Breast epithelium (tissue), 3 donors: ENCODE measurements around the gene HCFC1R1.
"Not testable (repeated sequence)": the region's sequence is repeated elsewhere in the genome, so short reads cannot be mapped to it uniquely, and the experiment has no call there.

Experiments used
- POLR2A ChIP-seq: fragments of 450-650 bp; IDR thresholded peaks from one replicate; pipeline ENCODE4 v1.6.1; 2016; ENCODE audit warnings: antibody characterized with exemption, mild to moderate bottlenecking, moderate library complexity
- POLR2AphosphoS5 ChIP-seq, 3 donors: sonication (generic); formaldehyde crosslinking; IDR thresholded peaks; one replicate each; pipeline ENCODE4 v1.6.1; 2017; ENCODE audit warnings: antibody characterized with exemption in 3 of 3
- TF ChIP-seq, protein P1 (sequence below), 3 donors: fragments of 450-650 bp; IDR thresholded peaks; one replicate each; pipeline ENCODE4 v1.5.1; 2016 to 2017; ENCODE audit warnings: antibody characterized with exemption in 3 of 3, mild to moderate bottlenecking in 3 of 3, moderate library complexity in 3 of 3

DNA sequence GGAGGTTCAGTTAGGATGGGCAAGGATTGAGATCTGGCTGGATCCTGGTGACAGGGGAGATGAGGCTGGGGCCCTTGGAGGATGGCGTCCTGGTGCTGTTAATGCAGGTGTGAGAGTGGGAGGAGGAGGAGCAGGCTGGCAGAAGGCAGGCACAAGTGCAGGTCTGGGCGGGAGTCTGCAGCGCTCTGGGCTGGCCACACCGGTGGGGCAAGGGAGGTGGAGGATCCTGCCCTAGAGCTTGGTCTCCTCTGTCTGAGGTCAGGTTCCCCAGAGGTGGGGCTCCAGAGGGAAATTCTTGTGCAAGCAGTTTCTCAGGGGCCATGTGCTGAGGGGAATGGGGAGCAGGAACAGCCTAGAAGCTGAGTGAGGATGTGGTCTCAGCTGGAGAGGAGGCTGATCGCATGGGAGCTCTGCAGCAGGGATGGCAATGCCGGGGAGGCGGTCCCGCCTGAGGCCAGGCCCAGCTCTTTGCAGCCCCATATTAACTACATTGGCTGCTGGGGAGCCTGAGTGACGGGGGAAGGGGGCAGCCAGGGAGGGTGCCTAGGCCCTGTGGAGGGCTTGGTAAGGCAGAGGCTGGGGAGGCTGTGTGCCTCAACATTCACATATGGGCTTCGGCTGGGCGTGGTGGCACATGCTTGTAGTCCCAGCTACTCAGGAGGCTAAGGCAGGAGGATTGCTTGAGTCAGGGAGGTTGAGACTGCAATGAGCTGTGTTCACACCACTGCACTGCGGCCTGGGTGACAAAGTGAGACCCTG lies 29.0 kb upstream of the HCFC1R1 start:
- not testable (repeated sequence) for TF ChIP-seq POLR2A; POLR2AphosphoS5 (IDR thresholded peaks at IDR 0.05)
- TF ChIP-seq, protein P1, sequence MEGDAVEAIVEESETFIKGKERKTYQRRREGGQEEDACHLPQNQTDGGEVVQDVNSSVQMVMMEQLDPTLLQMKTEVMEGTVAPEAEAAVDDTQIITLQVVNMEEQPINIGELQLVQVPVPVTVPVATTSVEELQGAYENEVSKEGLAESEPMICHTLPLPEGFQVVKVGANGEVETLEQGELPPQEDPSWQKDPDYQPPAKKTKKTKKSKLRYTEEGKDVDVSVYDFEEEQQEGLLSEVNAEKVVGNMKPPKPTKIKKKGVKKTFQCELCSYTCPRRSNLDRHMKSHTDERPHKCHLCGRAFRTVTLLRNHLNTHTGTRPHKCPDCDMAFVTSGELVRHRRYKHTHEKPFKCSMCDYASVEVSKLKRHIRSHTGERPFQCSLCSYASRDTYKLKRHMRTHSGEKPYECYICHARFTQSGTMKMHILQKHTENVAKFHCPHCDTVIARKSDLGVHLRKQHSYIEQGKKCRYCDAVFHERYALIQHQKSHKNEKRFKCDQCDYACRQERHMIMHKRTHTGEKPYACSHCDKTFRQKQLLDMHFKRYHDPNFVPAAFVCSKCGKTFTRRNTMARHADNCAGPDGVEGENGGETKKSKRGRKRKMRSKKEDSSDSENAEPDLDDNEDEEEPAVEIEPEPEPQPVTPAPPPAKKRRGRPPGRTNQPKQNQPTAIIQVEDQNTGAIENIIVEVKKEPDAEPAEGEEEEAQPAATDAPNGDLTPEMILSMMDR (IDR thresholded peaks at IDR 0.05): not testable (repeated sequence)
